DOHH2 (cell line): ENCODE results near the gene BTBD1.

ENCODE experiments used
- CTCF ChIP-seq: fragments of 200-600 bp; sonication (generic); IDR thresholded peaks from one replicate; pipeline ENCODE4 v1.5.1; 2014; ENCODE audit warnings: antibody characterized with exemption, mild to moderate bottlenecking, low read depth, low read length; ENCODE audit not compliant: poor library complexity, severe bottlenecking
- EZH2phosphoT487 ChIP-seq: fragments of 200-600 bp; sonication (generic); IDR thresholded peaks from 2 replicates; pipeline ENCODE4 v1.6.1; 2017; ENCODE audit warnings: borderline replicate concordance, mild to moderate bottlenecking, antibody characterized with exemption, low read length, moderate library complexity, mixed read lengths

GRCh38 chr15:82968066-82968465, 99.0 kb downstream of the BTBD1 start:
- TF ChIP-seq CTCF (no peak), EZH2phosphoT487 (no peak)
